ENCODE measurements around the gene PAFAH1B2. TPM values are rescaled to one million over a fixed set of nuclear protein-coding genes. Genes with fewer than 3 reads are reported as not detected.

Gene PAFAH1B2
- total and polyA plus RNA-seq, 2 of the 8 experiments (the other 6 are each of a cell fraction or from before 2014, with no cell fraction given) = 38.2 to 161 TPM

GRCh38 chr11:117199053-117199915 is 55.2 kb downstream of the PAFAH1B2 start, which contains the start of gene TAGLN (continued):
- TF ChIP-seq, protein P1, sequence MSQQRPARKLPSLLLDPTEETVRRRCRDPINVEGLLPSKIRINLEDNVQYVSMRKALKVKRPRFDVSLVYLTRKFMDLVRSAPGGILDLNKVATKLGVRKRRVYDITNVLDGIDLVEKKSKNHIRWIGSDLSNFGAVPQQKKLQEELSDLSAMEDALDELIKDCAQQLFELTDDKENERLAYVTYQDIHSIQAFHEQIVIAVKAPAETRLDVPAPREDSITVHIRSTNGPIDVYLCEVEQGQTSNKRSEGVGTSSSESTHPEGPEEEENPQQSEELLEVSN (IDR thresholded peaks at IDR 0.05) = no peak
- no peak for TF ChIP-seq RBBP5 (IDR thresholded peaks at IDR 0.05; ENCODE audit: borderline replicate concordance, low read depth, low read length)
- TF ChIP-seq YY1 (IDR thresholded peaks at IDR 0.05; ENCODE audit: low read depth, low read length) = no peak; the same call in 1 of the 2 replicates

All from H1 (cell line).